Mucosa of gallbladder (tissue), 1 donor: ENCODE measurements around the gene ANKRD35. TPM values are rescaled to one million over a fixed set of nuclear protein-coding genes. Genes with fewer than 3 reads are reported as not detected.
A peak's percentile ranks its signal among the peaks of the same experiment; 100 is the strongest.

ENCODE experiments used
- DNase-seq: peaks from one replicate; pipeline ENCODE4 v3.0.0-alpha.2; 2020; ENCODE audit warnings: low spot score
- total RNA-seq: library from RNA; stranded (reverse); gene quantifications from one replicate; pipeline ENCODE4 v1.2.1, GENCODE V29; 2021
- donor health status: DM: no; HTN: no; CAD: no.

ANKRD35 gene
- total RNA-seq, 1 donor from 2014 or later: 2.7 TPM

DNA sequence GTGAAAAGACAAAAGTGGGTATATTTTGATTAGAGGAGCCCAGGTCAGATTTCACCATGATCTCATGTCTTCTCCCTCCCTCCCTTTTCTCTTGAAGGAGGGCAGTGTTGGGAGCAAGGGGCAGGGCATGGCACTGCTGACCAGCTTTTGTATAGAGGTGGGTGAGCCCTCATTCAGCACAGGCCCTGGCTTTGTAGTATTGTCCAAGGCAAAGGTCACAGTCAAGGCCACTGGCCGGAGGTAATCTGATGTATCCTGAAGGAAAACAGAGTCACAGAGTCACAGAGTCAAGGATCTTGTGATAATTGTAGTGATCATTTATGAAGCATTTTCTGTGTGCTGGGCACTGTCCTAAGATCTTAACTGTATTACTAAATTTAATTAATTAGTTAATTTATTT, 12.3 kb upstream of the ANKRD35 start:
- no peak for DNase-seq

GRCh38 chr1:145895471-145895870, 9.8 kb upstream of the ANKRD35 start:
- DNase-seq: no peak

GRCh38 chr1:145893306-145894055, 7.8 kb upstream of the ANKRD35 start:
- DNase-seq: no peak

DNA sequence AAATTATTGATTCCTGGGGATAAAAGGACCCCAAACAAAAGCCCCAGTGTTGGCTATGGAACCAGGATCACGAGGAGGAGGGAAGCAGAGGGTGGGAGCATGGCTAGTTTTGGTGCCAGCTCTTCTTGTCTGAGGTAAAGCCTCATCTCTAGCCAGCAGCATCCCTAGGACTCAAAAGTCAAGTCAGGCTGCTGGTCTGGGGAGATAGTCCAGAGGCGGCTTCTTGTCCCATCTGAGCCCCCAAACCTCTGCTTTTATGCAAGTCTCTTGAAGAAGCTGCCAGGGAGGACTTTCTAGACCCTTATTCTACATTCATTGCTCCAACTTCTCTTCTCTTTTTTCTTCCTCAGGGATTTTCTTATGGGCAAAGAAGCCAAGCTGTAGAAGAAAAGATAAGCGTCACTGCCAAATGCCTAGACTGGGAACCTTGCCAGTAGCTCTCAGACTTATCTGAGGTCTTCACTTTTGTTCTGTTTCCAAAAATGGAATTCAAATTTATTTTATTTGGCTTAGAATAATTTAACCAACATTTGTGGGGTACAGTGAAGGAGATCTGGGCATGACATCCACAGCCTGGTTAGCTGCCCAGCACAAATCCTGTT, 6.9 kb upstream of the ANKRD35 start:
- DNase-seq: no peak

DNA sequence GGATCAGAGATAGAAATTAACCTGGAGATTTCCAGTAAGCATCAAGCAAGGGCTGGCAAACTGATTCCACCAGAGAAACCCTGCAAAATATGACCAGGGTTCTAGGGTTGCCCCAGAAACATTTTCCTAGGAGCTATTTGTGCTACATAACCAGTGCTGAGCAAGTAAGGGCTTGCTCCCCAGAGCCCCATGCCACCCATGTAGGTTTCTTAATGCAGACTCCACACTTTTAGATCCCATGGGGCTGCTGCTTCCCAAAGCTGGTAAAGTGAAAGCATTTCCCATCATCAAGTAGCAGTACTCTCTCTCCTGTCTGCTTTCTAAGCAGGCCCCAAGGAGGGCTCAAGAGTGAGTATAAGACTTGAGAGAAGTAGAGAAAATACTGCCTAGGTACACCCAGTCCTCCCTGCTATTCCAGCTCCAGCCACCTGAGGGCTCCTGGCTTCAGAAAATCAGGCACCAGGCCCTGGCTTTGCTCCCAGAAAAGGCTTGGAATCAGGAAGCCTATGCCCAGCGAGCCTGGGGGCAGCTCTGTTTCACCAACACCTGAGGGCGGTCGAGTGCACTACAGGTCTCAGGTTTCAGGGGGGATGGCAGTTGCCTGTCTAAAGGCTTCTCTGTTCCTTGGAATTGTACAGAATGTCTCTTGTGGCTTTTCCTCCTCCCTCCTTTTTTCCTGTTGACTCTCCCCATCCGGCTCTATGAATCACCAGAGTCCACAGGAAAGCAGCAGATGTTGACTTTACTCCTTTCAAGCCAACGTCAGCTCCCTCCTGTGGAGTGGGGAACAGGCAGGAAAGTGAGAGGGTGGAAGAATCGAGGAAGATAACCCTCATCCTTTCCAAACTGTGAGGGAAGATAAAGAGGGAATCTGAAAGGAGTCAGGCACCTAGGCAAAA, 6.2 kb upstream of the ANKRD35 start:
- DNase-seq: peak; percentile 95

DNA sequence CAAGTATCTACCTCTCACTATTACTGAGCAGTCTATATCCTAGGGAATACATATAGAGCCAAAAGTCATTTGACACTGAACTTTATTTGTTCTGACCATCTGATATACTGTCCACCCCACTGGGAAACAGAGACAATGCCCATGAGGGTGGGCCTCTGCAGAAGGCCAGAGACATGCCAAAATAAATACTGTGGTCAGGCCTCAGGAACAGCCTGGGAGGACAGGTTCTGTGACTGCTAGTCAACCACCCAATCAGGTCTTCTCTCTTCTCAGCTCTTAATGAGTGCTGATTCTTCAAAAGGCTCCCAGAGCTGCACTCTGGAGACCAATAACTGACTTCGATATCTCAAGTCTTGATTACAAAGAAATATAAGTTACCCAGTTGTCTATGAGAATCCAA, 5.5 kb upstream of the ANKRD35 start:
- peak; percentile 31 for DNase-seq

DNA sequence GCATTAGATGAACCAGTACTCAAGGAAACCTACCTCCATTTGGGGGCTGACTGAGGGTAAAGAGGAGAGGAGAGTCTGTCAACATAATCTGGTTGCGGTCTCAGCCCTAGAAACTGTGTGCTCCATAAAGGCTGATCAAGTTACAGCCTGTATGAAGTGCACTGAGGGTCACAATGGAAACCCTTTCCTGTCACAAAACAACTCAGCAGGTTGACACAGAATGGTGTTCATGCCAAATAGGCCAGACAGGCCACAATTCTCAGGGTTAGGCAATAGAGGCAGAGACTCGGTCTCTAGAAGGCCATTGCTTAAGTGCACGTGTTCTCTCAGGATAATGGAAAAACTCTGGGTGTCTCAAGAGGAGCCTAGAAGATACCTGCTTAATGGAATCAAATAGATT, 4.1 kb upstream of the ANKRD35 start:
- DNase-seq: no peak

DNA sequence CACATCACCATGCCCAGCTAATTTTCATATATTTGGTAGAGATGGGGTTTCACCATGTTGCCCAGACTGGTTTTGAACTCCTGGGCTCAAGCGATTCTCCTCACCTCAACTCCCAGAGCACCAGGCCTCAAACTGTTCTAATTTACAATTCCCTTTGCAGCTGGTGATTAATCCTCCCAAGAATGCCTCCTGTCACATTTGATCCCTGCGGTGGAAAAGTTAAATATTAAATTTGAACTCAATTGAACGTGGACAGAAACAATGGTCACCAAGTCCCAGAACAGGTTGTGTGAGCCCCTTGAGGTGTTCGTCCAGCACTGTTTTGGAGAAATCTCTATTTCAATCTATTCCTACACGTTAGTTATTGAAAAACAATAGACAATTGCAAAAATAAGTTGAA, 2.0 kb upstream of the ANKRD35 start:
- peak; percentile 34 for DNase-seq

DNA sequence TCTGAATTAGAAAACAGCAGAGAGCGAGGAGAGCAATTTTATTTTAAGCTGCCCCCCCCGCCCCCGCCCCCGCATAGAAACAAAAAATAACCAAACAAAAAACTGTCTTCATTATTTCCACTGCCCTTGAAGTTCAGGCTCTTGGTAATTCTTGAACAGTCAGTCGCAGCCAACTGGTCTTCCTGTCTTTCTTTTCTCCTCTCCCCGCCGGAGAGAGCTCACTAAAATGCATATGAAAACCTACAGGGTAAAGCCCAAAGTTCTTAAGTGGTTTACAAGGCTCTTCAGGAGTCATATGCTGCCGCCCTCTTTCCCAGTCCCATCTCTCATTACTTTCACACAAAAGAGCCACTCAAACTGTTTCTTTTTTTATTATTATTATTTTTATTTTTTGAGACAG, 1.1 kb upstream of the ANKRD35 start:
- no peak for DNase-seq

DNA sequence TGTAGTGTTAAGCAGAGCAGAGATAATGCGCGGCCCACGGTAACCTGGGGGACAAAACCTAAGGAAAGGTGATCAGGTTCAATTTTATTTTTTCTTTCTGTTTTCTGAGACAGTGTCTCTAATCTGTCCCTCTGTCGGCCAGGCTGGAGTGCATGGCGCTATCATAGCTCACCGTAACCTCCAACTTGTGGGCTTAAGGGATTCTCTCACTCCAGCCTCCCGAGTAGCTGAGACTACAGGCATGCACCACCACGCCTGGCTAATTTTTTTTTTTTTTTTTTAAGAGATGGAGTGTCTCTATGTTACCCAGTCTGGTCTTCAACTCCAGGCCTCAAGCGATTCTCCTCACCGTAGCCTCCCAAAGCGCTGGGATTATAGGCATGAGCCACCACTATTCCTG, 724 bp upstream of the ANKRD35 start:
- no peak for DNase-seq

GRCh38 chr1:145884675-145885074, 991 bp downstream of the ANKRD35 start:
- no peak for DNase-seq

DNA sequence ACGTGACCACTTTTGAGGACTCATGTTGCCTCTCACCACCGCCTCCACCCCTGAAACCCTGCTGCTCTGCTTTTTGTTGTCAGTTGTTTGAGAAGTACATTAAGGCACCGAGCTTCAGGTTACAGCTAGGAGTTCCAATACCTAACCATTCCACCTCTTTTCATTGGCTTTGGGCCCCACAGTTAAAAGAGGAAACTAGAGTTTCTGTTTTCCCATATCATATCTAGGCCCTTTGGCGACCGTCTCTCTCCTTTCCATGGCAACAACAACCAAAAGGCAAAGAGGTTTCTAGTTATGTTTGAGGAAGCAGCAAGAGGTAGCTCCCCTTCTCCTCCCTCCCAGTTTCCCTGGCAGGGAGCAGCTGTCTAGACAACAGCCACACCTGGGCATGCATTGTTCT, 5.9 kb downstream of the ANKRD35 start:
- no peak for DNase-seq

- DNase-seq: no peak
These were observed 6.9 kb downstream of the ANKRD35 start for GRCh38 chr1:145878724-145879123.

GRCh38 chr1:145877923-145878486, 7.7 kb downstream of the ANKRD35 start:
- no peak for DNase-seq

DNA sequence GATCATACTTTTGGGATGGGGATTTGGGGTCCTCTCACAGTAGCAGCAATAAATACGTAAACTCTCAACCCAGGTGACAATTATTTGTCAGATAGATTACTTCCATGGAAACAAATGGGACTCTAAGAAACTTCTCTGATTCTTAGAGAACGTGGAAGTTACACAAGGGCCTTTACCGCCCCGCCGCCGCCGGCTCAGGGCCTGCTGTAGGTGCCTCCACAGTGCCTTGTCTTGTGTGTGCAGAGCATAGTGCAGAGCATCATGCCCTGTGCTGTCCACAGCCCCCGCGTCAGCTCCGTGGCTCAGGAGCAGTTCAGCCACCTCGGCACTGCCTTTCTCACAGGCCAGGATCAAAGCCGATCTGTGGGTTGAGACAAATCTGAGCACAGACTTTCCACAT, 11.0 kb downstream of the ANKRD35 start:
- no peak for DNase-seq

- peak; percentile 43 for DNase-seq
These were observed 13.4 kb downstream of the ANKRD35 start for GRCh38 chr1:145871994-145872924.

GRCh38 chr1:145868232-145868631, 17.4 kb downstream of the ANKRD35 start:
- no peak for DNase-seq

GRCh38 chr1:145863282-145864018, 22.2 kb downstream of the ANKRD35 start:
- no peak for DNase-seq

DNA sequence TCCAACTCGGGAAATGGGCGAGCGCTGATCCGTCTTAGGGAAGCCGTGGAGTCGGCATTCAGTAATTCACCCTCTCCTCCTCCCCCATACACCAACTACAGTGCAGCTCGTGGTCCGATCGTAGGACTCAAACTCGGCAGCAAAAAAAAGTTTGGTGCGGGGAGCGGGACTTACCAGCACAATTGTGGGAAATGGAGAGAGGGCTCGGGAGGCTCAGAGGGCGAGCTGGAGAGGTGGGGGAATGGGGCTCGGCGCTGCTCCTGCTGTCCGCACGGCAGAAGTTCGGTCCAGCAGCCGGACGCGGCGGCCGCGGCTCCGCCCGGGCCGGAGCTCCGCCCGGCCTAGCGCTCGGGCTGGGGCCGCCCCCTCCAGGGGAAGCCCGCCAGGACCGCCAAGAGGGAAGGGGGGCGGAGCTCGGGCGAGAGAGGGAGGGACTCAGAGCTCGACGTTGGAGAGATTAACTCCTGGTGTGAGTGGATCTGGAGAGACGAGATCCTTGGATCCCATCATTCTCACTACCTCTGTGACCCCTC, 26.1 kb downstream of the ANKRD35 start:
- peak; percentile 89 for DNase-seq

- DNase-seq: peak; percentile 94
These were observed 26.7 kb downstream of the ANKRD35 start, which contains the start of gene PIAS3 for GRCh38 chr1:145858901-145859490. PIAS3 (minus strand) TSS chr1:145859081; CDS start chr1:145858990, 91 bp downstream.
